NT2/D1 (cell line): ENCODE measurements around the gene IL17RE.

Experiments used
- SUZ12 ChIP-seq: IDR thresholded peaks from 2 replicates; pipeline ENCODE4 v1.6.1; 2011; ENCODE audit not compliant: insufficient read length, insufficient read depth; ENCODE audit errors: extremely low read depth
- YY1 ChIP-seq: IDR thresholded peaks from 2 replicates; pipeline ENCODE4 v1.6.1; 2011; ENCODE audit not compliant: insufficient read length, insufficient read depth

GRCh38 chr3:9916734-9917680 is 14.4 kb downstream of the IL17RE start, which contains the start of gene IL17RC:
- TF ChIP-seq SUZ12, result no peak
- TF ChIP-seq YY1, result no peak
